HepG2 (cell line): ENCODE data around the gene ARL2. TPM values are rescaled to one million over a fixed set of nuclear protein-coding genes. Genes with fewer than 3 reads are reported as not detected.
"Not testable (repeated sequence)": the region's sequence is repeated elsewhere in the genome, so short reads cannot be mapped to it uniquely, and the experiment has no call there.

Experiments
- ATAC-seq: fragments of 200-7000 bp; cut with Tn5 transposase; 3 replicates; pipeline ENCODE4 v1.9.1; 2020; ENCODE audit warnings: mild to moderate bottlenecking, moderate library complexity
- BruUV-seq: library from RNA; stranded (reverse); fragments of 400-500 nt; replicated peaks from 2 replicates; lab custom pipeline; 2021; lab: Mats Ljungman, UMichigan
- CTCF ChIA-PET: fragments of 300-600 bp; formaldehyde crosslinking; extraction: SDS; loops from one replicate; lab custom pipeline; 2021; ENCODE audit warnings: low total read pairs, inconsistent platforms, low intra/inter-chr PET ratio; lab: Yijun Ruan, JAX
- POLR2A ChIA-PET: fragments of 350-600 bp; sonication (Branson Sonifier 250); formaldehyde crosslinking; loops from one replicate; lab custom pipeline; 2020; ENCODE audit warnings: antibody characterized with exemption, inconsistent platforms; lab: Yijun Ruan, JAX
- DNase-seq: peaks from one replicate; pipeline ENCODE4 v3.0.0-alpha.2; 2015; ENCODE audit warnings: low spot score
- FAIRE-seq: peaks from 3 replicates; lab custom pipeline; 2011; peaks lifted over from hg19 to GRCh38; lab: Jason Lieb, UNC
- H2AFZ ChIP-seq: one replicate; pipeline ENCODE4 v1.6.1; 2011; ENCODE audit warnings: low read length, inconsistent platforms
- H3K27ac ChIP-seq: fragments of 300-600 bp; 3 replicates; pipeline ENCODE4 v1.8.0; 2011; ENCODE audit warnings: mixed run types, mild to moderate bottlenecking, mixed read lengths, low read length, inconsistent platforms; ENCODE audit not compliant: insufficient read depth; ENCODE audit errors: extremely low read length
- H3K27me3 ChIP-seq, 2 experiments: fragments of 200-600 bp in 1 of 2; 2 replicates in 1 of 2; 3 replicates in 1 of 2; pipeline versions ENCODE4 v1.6.0 to v1.8.0; 2011; ENCODE audit warnings: low read length in 2 of 2, mild to moderate bottlenecking in 2 of 2, moderate library complexity in 2 of 2, inconsistent platforms in 1 of 2; ENCODE audit not compliant: insufficient read depth in 2 of 2, control insufficient read depth in 1 of 2
- H3K36me3 ChIP-seq, 2 experiments: fragments of 200-600 bp in 1 of 2; replicated peaks in 1 of 2; 2 replicates in 1 of 2; 3 replicates in 1 of 2; pipeline versions ENCODE4 v1.5.1 to v1.8.0; 2011; ENCODE audit warnings: low read length in 2 of 2, inconsistent platforms in 1 of 2; ENCODE audit not compliant: insufficient read depth in 2 of 2, control insufficient read depth in 1 of 2
- H3K4me1 ChIP-seq: 2 replicates; pipeline ENCODE4 v1.5.1; 2012; ENCODE audit warnings: low read length, inconsistent platforms; ENCODE audit not compliant: insufficient read depth
- H3K4me2 ChIP-seq: 2 replicates; pipeline ENCODE4 v1.6.0; 2011; ENCODE audit warnings: low read depth, low read length, inconsistent platforms
- H3K4me3 ChIP-seq, 3 experiments: fragments of 200-600 bp in 1 of 3; sonication (generic), shearing (Covaris generic) in 1 of 3; replicated peaks in 1 of 3; 2 replicates each; pipeline ENCODE4 v1.5.1; 2011 to 2016; ENCODE audit warnings: low read length in 3 of 3, inconsistent platforms in 2 of 3, low read depth in 2 of 3, mild to moderate bottlenecking in 2 of 3, control low read depth in 1 of 3, mixed read lengths in 1 of 3; ENCODE audit not compliant: insufficient read depth in 1 of 3
- H3K79me2 ChIP-seq: one replicate; pipeline ENCODE4 v1.6.1; 2011; ENCODE audit warnings: low read length, inconsistent platforms; ENCODE audit not compliant: insufficient read depth
- H3K9ac ChIP-seq: 2 replicates; pipeline ENCODE4 v1.6.0; 2011; ENCODE audit warnings: mild to moderate bottlenecking, low read depth, low read length, inconsistent platforms; ENCODE audit not compliant: insufficient read depth
- H3K9me3 ChIP-seq: 2 replicates; pipeline ENCODE4 v1.5.1; 2012; ENCODE audit warnings: mild to moderate bottlenecking, low read length
- H4K20me1 ChIP-seq: 2 replicates; pipeline ENCODE4 v1.6.0; 2011; ENCODE audit warnings: inconsistent platforms, mild to moderate bottlenecking, low read length, moderate library complexity; ENCODE audit not compliant: insufficient read depth
- FOXK1 ChIP-seq: sonication (generic); formaldehyde crosslinking; IDR thresholded peaks from 2 replicates; pipeline ENCODE4 v1.4.0; 2020; ENCODE audit warnings: low read depth, missing genetic modification reagents, borderline replicate concordance
- MIER2 ChIP-seq: IDR thresholded peaks from 2 replicates; pipeline ENCODE4 v1.6.1; 2016; ENCODE audit warnings: missing biosample characterization, missing genetic modification reagents
- REST ChIP-seq, 2 experiments: IDR thresholded peaks; 2 replicates each; pipeline ENCODE4 v1.6.1; 2011 to 2012; ENCODE audit warnings: low read length in 2 of 2, borderline replicate concordance in 1 of 2, low read depth in 1 of 2, mild to moderate bottlenecking in 1 of 2, moderate library complexity in 1 of 2
- SALL1 ChIP-seq: sonication (generic); formaldehyde crosslinking; IDR thresholded peaks from 2 replicates; pipeline ENCODE4 v1.8.0; 2022; ENCODE audit warnings: mild to moderate bottlenecking, missing genetic modification reagents
- ZNF710 ChIP-seq: sonication (generic); formaldehyde crosslinking; IDR thresholded peaks from 2 replicates; pipeline ENCODE4 v1.5.0; 2020; ENCODE audit warnings: mild to moderate bottlenecking, missing genetic modification reagents, borderline replicate concordance
- WGBS: methylation state at CpG from one replicate; pipeline ENCODE4 v1.1.6; 2017; ENCODE audit warnings: low lambda C conversion rate; 5-methylcytosine and 5-hydroxymethylcytosine counted together
- in situ Hi-C: cut with HindIII; loops from 2 replicates; pipeline ENCODE4 v1.10.0; 2017; ENCODE audit warnings: low pct_unique_long_range_greater_than_20kb; ENCODE audit not compliant: extremely low pct_ligation_motif_present
- intact Hi-C: fragments of 100-400 bp; cut with micrococcal nuclease; formaldehyde crosslinking; loops from one replicate; pipeline ENCODE4 v1.10.0; 2022; ENCODE audit not compliant: unreplicated experiment
- polyA plus RNA-seq, 8 experiments: library from polyadenylated mRNA; depleted of rRNA in 3 of 8; stranded (reverse) in 7 of 8; unstranded in 1 of 8; fragments of >200 nt; fragmentation: Illumina TruSeq in 4 of 8; extraction: Trizol in 4 of 8; gene quantifications; 2 replicates each; pipeline versions ENCODE4 v1.2.1 to v1.2.3, GENCODE V29; 2011 to 2016; ENCODE audit warnings: low read depth in 4 of 8, missing spikeins in 1 of 8, mixed read lengths in 1 of 8; ENCODE audit not compliant: insufficient read depth in 1 of 8
- total RNA-seq, 5 experiments: library from RNA; depleted of rRNA; stranded (reverse); fragments of >200 nt; fragmentation: Illumina TruSeq; extraction: Trizol; gene quantifications; 2 replicates each; pipeline ENCODE4 v1.2.3, GENCODE V29; 2016; ENCODE audit warnings: low read depth in 1 of 5

ARL2 gene
- total and polyA plus RNA-seq, 2 of the 13 experiments (the other 11 are each of a cell fraction or from before 2014, with no cell fraction given) = 82.9 to 84.4 TPM

DNA sequence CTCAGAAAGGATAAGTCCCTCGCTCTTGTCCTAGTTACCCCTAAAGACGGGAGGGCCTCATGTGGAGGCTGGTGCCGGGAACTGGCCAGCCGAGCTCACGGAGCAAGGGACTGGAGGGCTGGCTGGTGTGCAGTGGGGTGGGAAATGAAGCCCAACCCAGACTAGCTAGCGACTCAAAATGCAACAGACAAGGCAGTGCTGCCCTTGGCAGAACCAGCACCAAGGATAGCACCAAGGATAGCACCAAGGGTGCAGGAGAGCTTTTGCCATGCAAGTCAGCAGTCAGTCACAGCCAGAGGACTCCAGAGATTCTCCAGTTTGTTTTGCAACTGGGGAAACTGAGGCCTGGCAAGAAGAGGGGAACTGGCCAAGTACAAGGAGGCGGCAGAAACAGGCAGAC, 10.7 kb upstream of the ARL2 start (continued):
- TF ChIP-seq REST (IDR thresholded peaks at IDR 0.05; ENCODE audit: borderline replicate concordance in 1 of 2, low read depth in 1 of 2, low read length in 2 of 2) = peak; percentile 75 to 93
- TF ChIP-seq SALL1 = 0 out of 2 replicates have a peak, but pooled peaks have one; percentile 38
- peak; percentile 32; the same call in 1 of the 2 replicates for TF ChIP-seq FOXK1 (CRISPR knock-in tag)
- TF ChIP-seq ZNF710 (CRISPR knock-in tag) = no peak
- peak; percentile 94 for TF ChIP-seq MIER2 (CRISPR knock-in tag)
- TF ChIP-seq, all 625 proteins: peak for 6

GRCh38 chr11:65003968-65004367, 10.0 kb upstream of the ARL2 start:
- H3K4me2 ChIP-seq, H3K4me3 ChIP-seq, H3K9me3 ChIP-seq, BruUV-seq, in situ Hi-C loops, H3K9ac ChIP-seq, H3K27ac ChIP-seq, H3K79me2 ChIP-seq, H2AFZ ChIP-seq, H3K27me3 ChIP-seq, FAIRE-seq, intact Hi-C loops, CTCF ChIA-PET, ATAC-seq, H3K36me3 ChIP-seq, H4K20me1 ChIP-seq, DNase-seq: not testable (repeated sequence)
- peaks cover 68% of the 10 kb centered on the region for H3K4me1 ChIP-seq
- WGBS = 4% methylated on average over 3 of the region's 3 CpGs
- POLR2A ChIA-PET = interaction anchor here (0.6 to 2.3 kb wide), 2 partner anchors 11 to 161 kb away, joined by 3 to 5 read pairs; partner anchors contain the start of gene ARL2
